ENCODE data around the gene HECTD2.

- no peak for TF ChIP-seq HDAC6 (IDR thresholded peaks at IDR 0.05; ENCODE audit: low read depth, low read length)
- TF ChIP-seq YY1 (IDR thresholded peaks at IDR 0.05; ENCODE audit: low read depth, low read length), result no peak
- TF ChIP-seq EZH2 (IDR thresholded peaks at IDR 0.05; ENCODE audit: low read depth, low read length, severe bottlenecking), result no peak
- TF ChIP-seq GABPA (IDR thresholded peaks at IDR 0.05; ENCODE audit: borderline replicate concordance, insufficient read depth, low read length), result no peak
- no peak for TF ChIP-seq CTCF (IDR thresholded peaks at IDR 0.05; ENCODE audit: control extremely low read depth in 1 of 3, insufficient read depth in 1 of 3, low read depth in 1 of 3, low read length in 3 of 3)
Observed at GRCh38 chr10:91513598-91514424, 103.7 kb downstream of the HECTD2 start.

All from H1 (cell line).